ENCODE data around the gene ZFYVE21.
"Not testable (repeated sequence)": the region's sequence is repeated elsewhere in the genome, so short reads cannot be mapped to it uniquely, and the experiment has no call there.

The ZFYVE21 gene

DNA sequence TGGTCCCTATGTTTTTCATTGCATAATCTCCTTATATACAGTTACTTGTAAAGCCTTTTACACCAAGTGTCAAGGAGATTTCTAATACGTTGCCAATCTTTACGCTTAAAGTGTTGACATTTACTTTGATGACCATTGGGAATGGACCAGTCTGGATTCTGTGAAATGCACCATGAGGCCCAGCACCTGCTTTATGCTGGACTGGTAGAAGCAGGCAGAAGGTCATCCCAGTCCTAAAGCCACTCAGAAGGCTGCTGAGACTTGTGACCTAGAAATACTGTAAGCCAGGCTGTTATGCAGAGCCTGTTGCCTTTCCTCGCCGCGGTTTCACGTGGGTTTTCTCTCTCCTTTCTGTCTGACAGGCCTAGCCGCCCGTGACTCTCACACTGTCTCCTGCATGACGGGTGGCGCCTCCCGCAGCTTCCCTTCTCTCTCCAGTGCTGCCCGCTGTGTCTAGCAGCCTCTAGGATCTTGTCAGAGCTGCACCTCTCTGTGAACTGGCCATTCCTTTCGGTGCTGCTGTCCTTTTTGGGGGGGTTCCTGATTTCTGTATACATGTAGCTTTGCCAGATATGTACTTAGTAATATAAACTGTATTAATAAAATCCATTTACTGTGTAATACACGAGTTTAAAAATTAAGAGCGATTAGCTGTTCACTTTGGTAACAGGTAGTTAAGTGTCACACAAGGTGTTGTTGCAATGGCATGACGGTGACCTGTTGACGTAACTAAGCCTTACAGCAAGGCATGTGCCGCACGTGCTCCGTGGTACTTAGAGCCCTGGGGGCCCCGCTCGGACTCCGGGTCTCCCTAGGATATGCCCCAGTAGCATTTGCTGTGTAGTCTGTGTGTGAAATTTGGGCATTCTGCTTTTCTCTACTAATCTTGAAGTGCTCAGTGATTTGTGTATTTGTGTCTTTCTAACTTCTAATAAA, 30.1 kb upstream of the ZFYVE21 start:
- DNase-seq (ENCODE audit: low read depth): no peak
- TF ChIP-seq, protein P1, sequence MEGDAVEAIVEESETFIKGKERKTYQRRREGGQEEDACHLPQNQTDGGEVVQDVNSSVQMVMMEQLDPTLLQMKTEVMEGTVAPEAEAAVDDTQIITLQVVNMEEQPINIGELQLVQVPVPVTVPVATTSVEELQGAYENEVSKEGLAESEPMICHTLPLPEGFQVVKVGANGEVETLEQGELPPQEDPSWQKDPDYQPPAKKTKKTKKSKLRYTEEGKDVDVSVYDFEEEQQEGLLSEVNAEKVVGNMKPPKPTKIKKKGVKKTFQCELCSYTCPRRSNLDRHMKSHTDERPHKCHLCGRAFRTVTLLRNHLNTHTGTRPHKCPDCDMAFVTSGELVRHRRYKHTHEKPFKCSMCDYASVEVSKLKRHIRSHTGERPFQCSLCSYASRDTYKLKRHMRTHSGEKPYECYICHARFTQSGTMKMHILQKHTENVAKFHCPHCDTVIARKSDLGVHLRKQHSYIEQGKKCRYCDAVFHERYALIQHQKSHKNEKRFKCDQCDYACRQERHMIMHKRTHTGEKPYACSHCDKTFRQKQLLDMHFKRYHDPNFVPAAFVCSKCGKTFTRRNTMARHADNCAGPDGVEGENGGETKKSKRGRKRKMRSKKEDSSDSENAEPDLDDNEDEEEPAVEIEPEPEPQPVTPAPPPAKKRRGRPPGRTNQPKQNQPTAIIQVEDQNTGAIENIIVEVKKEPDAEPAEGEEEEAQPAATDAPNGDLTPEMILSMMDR (IDR thresholded peaks at IDR 0.05; ENCODE audit: control insufficient read depth, insufficient read depth, low read depth, low read length, missing control alignments): no peak
- H3K4me3 ChIP-seq (ENCODE audit: control insufficient read depth, low read depth, low read length): no peak overlapping the region

DNA sequence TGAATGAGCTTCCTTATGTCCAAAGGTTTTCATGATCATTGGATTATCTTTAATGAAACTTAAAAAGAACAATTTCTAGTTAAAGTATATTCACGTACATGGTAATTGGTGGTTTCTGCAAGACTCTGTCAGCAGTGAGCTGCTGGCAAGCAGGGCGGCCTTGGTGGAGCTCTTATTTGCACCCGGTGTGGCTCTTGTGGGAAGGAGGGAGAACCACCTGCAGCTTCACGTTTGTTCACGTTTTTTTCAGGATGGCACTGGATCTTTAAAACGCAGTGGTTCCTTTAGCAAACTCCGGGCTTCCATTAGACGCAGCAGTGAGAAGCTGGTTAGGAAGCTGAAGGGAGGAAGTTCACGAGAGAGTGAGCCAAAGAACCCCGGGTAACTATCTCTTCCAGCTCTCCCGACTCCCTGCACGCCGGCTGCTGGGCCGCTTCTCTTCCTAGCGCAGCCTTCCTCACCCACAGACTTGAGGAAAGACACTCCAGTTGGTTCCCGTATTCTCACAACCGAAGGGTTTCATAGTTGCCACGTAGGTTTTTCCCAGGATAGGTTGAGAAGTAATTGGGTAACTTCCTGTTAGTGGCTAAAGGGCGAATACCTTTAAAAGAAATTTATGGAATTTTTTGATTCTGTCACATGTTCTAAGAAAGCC, 28.7 kb upstream of the ZFYVE21 start:
- H3K4me3 ChIP-seq (ENCODE audit: control insufficient read depth, low read depth, low read length): no peak overlapping the region
- TF ChIP-seq, protein P1 (IDR thresholded peaks at IDR 0.05; ENCODE audit: control insufficient read depth, insufficient read depth, low read depth, low read length, missing control alignments): no peak
- no peak for DNase-seq (ENCODE audit: low read depth)

DNA sequence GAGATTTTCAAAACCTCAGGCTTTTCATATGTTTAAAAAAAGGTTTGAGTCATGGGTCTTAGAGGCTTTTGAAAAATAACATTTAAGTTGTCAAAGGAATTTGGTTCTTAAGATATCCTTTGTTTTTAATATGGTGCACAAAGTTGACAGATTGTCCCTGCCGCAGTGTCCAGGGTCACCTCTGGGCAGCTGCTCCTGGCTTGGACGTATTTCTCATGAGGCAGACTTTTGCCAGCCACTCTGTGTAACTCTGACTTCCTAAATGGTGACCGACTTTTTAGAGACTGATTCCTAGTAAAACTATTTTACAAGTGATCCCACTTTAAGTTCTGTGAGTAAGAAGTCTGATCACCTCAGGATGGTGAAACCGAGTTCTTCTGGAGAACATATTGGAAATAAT, 27.9 kb upstream of the ZFYVE21 start:
- no peak overlapping the region for H3K4me3 ChIP-seq (ENCODE audit: control insufficient read depth, low read depth, low read length)
- DNase-seq (ENCODE audit: low read depth): no peak
- TF ChIP-seq, protein P1 (IDR thresholded peaks at IDR 0.05; ENCODE audit: control insufficient read depth, insufficient read depth, low read depth, low read length, missing control alignments): no peak

DNA sequence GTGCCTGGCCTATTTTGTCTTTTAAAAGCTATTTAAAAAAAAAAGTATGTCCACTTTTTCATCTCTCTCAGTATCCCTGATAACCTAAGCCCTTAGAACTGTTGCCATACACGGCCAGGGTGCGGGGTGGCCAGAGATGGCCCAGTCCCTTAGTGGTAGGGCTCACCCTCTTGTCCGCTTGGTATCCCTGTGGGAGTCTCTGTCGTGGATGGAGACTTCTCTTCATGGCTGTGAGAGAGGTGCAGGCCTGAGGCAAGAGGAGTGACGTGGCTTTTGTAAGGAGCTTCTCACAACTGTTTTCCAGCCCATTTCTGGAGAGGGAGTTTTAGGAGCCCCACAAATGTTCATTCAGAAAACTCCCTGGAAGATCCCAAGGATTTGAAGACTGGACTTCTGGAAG, 27.2 kb upstream of the ZFYVE21 start:
- TF ChIP-seq, protein P1 (IDR thresholded peaks at IDR 0.05; ENCODE audit: control insufficient read depth, insufficient read depth, low read depth, low read length, missing control alignments): no peak
- no peak for DNase-seq (ENCODE audit: low read depth)
- H3K4me3 ChIP-seq (ENCODE audit: control insufficient read depth, low read depth, low read length): no peak overlapping the region

DNA sequence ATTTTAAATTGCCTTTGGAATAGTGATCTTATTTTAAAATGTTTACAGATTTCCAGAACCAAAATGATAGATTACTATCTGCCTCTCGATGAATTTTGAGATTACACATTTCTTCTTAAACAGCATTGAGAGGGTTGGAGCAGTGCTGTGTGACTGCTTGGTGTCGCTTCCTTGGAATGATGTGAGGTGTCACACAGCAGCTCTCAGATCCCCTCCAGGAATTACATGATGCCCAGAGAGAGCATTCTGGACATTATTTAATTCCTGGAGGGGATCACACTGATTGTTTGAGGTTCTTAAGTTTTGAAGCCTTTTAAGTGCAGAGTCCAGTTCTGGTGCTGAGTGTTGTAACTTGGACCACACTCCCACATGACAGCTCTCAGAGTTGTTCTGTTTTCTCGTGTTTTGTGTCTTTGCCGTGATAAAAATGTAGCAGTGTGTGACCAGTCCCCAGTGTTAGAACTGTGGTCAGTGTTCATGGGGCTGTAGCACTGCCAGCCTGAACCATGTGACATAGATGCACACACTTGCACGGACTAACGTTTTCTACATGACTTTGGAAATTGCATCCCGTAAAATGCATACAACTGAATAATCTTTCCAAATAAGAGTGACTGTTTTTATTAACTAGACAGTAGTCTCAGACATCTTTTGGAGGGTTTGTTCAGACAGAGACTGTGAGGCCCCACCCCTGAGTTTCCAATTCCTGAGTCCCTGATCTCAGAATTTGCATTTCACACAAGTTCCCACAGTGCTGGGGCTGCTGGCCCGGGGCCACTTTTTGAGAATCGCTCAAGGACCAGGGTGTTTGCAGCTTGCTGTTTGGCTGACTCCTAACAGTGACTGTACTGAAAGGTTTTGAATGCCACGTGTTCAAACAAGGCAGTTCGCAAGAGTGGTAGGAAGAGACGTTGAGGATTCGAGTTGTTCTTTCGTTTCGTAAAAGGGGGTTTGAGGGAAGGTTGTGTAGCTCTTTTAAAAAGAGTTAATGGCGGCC, 26.4 kb upstream of the ZFYVE21 start:
- TF ChIP-seq, protein P1 (IDR thresholded peaks at IDR 0.05; ENCODE audit: control insufficient read depth, insufficient read depth, low read depth, low read length, missing control alignments): no peak
- no peak for DNase-seq (ENCODE audit: low read depth)
- H3K4me3 ChIP-seq (ENCODE audit: control insufficient read depth, low read depth, low read length): no peak overlapping the region

DNA sequence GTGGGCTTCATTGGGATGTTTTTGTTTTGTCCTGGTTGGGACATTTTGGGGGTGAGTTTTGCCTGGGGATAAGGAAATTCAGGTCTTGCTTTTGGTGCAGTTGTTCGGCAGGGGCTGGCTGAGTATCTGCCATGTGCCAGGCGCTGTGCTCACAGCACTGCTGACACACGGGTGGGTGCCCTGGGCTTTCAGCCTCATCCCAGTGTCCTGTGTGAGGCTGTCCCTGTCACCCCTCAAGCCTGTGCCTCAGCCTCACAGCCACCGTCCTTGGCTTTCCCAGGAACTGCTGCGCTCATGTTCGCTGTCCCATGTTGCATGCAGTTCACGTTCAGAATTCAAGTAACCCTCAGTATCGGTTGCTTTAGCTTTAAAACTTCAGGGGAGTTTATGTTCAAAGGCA, 25.3 kb upstream of the ZFYVE21 start:
- H3K4me3 ChIP-seq (ENCODE audit: control insufficient read depth, low read depth, low read length): no peak overlapping the region
- no peak for DNase-seq (ENCODE audit: low read depth)
- TF ChIP-seq, protein P1 (IDR thresholded peaks at IDR 0.05; ENCODE audit: control insufficient read depth, insufficient read depth, low read depth, low read length, missing control alignments): no peak

DNA sequence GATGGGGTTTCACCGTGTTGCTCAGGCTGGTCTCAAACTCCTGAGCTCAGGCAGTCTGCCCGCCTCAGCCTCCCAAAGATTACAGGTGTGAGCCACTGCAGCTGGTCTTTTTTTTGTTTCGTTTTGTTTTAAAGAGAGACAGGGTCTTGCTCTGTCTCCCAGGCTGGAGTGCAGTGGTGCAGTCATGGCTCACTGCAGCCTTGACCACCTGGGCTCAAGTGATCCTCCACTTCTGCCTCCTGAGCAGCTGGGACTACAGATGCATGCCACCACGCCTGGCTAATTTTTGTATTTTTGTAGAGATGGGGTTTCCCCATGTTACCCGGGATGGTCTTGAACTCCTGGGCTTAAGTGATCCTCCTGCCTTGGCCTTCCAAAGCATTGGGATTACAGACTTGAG, 24.0 kb upstream of the ZFYVE21 start:
- not testable (repeated sequence) for DNase-seq (ENCODE audit: low read depth); H3K4me3 ChIP-seq (ENCODE audit: control insufficient read depth, low read depth, low read length)
